NCI-H187 treated with DMSO at 0.1 percent for 48 hours (cell line): Measurements from ENCODE around the gene NR1H4.
"Not testable (repeated sequence)": the region's sequence is repeated elsewhere in the genome, so short reads cannot be mapped to it uniquely, and the experiment has no call there.

Source experiments
- DNase-seq: peaks from one replicate; lab custom pipeline; 2025; lab: John Stamatoyannopoulos, UW

Gene NR1H4

GRCh38 chr12:100473716-100474150 lies at the start of gene NR1H4:
Gene NR1H4, plus strand, starts transcription at chr12:100473866. Its CDS starts 19,458 bp downstream, at chr12:100493324.
- DNase-seq: no peak

DNA sequence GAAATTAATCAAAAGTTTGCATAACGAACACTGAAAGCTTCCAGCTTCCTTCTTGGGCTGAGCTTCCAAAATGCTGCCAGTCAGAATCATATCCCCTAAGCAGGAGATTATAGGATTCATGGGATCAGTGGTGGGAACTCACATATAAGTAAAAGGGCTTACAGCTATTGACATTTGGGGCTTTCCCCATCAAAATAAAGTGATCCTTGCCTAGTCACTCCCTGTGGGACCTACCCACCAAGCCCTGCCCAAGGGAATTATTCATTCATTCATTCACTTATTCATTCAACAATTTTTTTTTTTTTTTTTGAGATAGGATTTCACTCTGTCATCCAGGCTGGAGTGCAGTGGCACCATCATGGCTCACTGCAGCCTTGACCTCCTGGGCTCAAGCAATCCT lies 47.5 kb upstream of the NR1H4 start:
- DNase-seq: no peak

DNA sequence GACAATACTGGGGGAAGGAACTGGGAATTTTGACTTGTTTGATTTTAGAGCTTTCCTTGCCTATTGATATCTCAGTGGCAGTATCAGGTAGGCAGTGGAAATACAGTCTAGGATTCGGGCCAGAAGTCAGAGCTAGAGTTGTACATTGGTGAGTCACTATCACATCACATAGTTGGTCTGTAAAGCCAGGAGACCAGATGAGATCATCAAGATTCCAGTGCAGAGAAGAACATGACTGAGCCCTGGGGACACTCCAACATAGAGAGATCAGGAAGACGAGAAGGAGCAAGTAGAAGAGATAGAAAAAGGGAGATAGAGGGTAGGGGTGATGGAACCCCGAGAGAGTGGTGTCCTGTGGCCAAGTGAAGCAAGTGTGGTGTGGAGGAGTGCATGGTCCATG lies 46.6 kb upstream of the NR1H4 start:
- DNase-seq: no peak

DNA sequence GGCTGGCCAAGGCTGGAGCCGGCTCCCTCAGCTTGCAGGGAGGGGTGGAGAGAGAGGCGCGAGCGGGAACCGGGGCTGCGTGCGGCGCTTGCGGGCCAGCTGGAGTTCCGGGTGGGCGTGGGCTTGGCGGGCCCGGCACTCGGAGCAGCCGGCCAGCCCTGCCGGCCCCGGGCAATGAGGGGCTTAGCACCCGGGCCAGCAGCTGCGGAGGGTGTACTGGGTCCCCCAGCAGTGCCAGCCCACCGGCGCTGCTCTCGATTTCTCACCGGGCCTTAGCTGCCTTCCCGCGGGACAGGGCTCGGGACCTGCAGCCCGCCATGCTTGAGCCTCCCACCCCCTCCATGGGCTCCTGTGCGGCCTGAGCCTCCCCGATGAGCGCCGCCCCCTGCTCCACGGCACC lies 43.4 kb upstream of the NR1H4 start:
- not testable (repeated sequence) for DNase-seq

DNA sequence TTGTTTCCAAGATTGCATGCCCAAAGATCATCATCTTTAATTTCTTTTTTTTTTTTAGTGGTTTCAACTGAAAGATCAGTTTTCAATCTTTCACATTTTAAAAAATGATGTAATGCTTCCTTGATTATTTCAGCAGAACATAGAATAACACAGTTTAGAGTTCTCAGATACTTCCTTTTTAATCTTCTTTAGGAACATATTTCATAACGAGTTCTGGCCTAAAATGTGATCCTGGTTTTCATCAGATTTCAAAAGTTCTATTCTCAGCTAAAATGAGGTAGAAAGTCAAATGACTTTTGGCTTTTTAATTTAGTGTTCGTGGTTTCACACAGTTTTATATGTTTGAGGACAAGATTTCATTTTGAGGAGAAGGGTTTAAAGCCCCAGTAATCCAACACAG lies 40.0 kb upstream of the NR1H4 start:
- no peak for DNase-seq

- no peak for DNase-seq
Observed at GRCh38 chr12:100434177-100434576, 39.5 kb upstream of the NR1H4 start.

- DNase-seq: no peak
Observed at GRCh38 chr12:100435957-100436356, 37.7 kb upstream of the NR1H4 start.

GRCh38 chr12:100437038-100437841 lies 36.4 kb upstream of the NR1H4 start:
- no peak for DNase-seq

- DNase-seq: no peak
Observed at GRCh38 chr12:100439797-100440196, 33.9 kb upstream of the NR1H4 start.

DNA sequence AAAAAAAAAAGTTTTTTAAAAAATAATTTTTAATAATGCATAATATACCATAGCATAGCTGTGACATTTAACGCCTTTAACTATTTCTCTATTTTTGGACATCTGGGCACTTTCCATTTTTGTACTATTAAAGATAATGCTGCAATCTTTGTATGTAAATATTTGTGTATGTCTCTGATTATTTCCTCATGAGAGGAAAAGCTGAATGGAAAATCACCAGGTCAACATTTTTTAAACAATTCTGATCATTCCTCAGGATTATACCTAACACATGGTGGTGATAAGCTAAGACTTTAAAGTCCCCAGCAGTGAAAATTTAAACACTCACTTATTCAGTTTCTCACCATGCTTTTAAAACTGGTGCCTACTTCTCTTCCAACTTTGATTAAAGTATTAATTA lies 31.3 kb upstream of the NR1H4 start:
- no peak for DNase-seq

- no peak for DNase-seq
Observed at GRCh38 chr12:100443434-100443833, 30.2 kb upstream of the NR1H4 start.

GRCh38 chr12:100445081-100445481 lies 28.6 kb upstream of the NR1H4 start:
- DNase-seq: no peak

GRCh38 chr12:100447381-100447780 lies 26.3 kb upstream of the NR1H4 start:
- no peak for DNase-seq

- no peak for DNase-seq
Observed at GRCh38 chr12:100448656-100449055, 25.0 kb upstream of the NR1H4 start.

DNA sequence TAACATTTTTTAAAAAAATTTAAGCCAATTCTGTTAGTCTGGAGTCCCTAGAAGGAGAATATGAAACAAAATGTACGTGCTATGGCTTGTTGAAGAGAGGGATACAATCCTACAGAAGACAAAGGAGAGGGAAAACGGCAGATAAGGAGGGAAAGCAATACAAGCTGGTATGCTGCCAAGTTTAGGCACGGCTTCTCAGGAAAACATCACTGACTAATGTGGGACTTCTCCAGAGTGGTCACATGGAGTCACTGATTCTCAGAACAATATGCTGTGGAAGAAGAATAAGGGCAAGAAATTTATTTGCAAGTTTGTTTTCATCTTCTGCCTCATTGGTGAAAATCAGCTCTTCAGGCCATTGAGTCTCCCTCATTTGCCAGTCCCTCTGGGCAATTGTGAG lies 22.9 kb upstream of the NR1H4 start:
- DNase-seq: no peak

DNA sequence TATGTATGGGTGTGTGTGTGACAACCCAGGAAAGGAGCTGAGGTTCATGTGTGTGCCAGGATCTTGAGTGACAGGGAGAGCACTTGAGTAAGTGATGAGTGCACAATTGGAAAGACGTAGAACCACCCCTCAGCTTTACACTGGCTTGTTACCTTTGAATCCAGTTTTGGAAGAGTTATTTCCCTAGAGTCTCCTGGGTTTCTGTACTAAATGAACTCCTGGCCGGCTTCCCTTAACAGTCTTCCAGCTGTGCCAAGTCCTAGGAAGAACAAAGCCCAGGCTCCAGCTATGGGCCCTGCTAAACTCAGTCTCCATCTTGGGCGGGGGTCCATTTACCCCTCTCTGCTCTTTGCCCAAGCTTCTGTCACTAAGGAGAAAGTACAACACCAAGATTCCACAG lies 19.7 kb upstream of the NR1H4 start:
- no peak for DNase-seq

- DNase-seq: no peak
Observed at GRCh38 chr12:100455896-100456295, 17.8 kb upstream of the NR1H4 start.

DNA sequence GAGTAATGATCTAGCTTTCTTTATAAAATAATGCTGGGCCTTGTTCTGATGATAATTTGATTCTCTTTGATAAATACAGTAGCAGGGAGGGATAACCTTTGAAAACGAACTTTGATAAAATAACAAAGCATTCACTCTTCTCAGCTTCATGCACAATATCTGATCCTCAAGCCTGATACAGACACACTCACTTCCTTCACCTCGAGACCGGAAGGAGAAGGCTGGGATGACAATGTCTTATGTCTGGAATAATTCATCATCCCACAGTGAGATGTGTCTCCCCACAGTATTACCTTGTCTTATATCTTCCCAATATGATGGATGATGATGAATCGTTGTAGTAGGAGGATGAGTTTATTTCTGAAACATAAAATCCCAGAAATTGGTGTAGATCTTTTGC lies 15.5 kb upstream of the NR1H4 start:
- no peak for DNase-seq

- no peak for DNase-seq
Observed at GRCh38 chr12:100460702-100461101, 13.0 kb upstream of the NR1H4 start.

GRCh38 chr12:100461330-100461973 lies 12.2 kb upstream of the NR1H4 start:
- no peak for DNase-seq

DNA sequence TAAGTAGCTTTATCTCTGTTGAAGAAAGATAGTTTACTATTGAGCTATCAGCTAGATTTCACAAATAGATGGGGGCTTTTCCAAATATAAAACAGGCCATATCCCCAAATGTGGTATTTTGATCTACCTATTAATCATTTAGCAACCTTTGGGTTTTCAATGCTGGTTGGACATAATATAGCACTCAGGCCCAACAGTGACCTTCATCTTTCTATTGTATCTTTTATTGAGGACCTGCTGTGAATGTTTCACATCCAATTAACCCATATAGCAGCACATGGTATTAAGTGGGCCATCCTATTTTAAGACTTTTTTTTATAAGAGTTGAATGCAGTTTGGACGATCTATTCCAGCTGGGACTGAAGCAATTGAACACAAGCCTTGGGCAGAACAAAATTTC lies 10.0 kb upstream of the NR1H4 start:
- no peak for DNase-seq

GRCh38 chr12:100464529-100464928 lies 9.1 kb upstream of the NR1H4 start:
- no peak for DNase-seq

GRCh38 chr12:100468126-100468525 lies 5.5 kb upstream of the NR1H4 start:
- DNase-seq: no peak

GRCh38 chr12:100472325-100472724 lies 1.3 kb upstream of the NR1H4 start:
- DNase-seq: no peak
